GM04504 (cell line): ENCODE measurements around the gene HIC1.

Experiments used
- DNase-seq: peaks from one replicate; pipeline ENCODE4 v3.0.0-alpha.2; 2012; ENCODE audit warnings: low read depth

Gene HIC1

GRCh38 chr17:2082003-2082781 is 27.3 kb downstream of the HIC1 start:
- DNase-seq: no peak

- no peak for DNase-seq
Measured at GRCh38 chr17:2083613-2084035, 28.7 kb downstream of the HIC1 start.

- peak; percentile 85 for DNase-seq
Measured at GRCh38 chr17:2084036-2084765, 29.3 kb downstream of the HIC1 start.

- peak; percentile 84 for DNase-seq
Measured at GRCh38 chr17:2084766-2085647, 30.1 kb downstream of the HIC1 start.

GRCh38 chr17:2085648-2085949 is 30.7 kb downstream of the HIC1 start:
- no peak for DNase-seq

GRCh38 chr17:2086306-2086705 is 31.4 kb downstream of the HIC1 start:
- DNase-seq: no peak

GRCh38 chr17:2087597-2088211 is 32.8 kb downstream of the HIC1 start:
- no peak for DNase-seq

- no peak for DNase-seq
Measured at GRCh38 chr17:2089021-2089422, 34.1 kb downstream of the HIC1 start.

- no peak for DNase-seq
Measured at GRCh38 chr17:2090210-2090641, 35.3 kb downstream of the HIC1 start.

GRCh38 chr17:2090804-2091534 is 36.1 kb downstream of the HIC1 start:
- peak; percentile 91 for DNase-seq

GRCh38 chr17:2092253-2092652 is 37.4 kb downstream of the HIC1 start:
- no peak for DNase-seq

GRCh38 chr17:2093349-2093748 is 38.4 kb downstream of the HIC1 start:
- no peak for DNase-seq

GRCh38 chr17:2094891-2095535 is 40.1 kb downstream of the HIC1 start:
- DNase-seq: no peak

GRCh38 chr17:2095536-2095910 is 40.6 kb downstream of the HIC1 start:
- DNase-seq: no peak

- no peak for DNase-seq
Measured at GRCh38 chr17:2101448-2102257, 46.8 kb downstream of the HIC1 start.

GRCh38 chr17:2102931-2103809 is 48.3 kb downstream of the HIC1 start:
- DNase-seq: peak; percentile 64

- no peak for DNase-seq
Measured at GRCh38 chr17:2105663-2106062, 50.8 kb downstream of the HIC1 start.

GRCh38 chr17:2106308-2106955 is 51.5 kb downstream of the HIC1 start:
- DNase-seq: no peak

GRCh38 chr17:2107050-2107449 is 52.1 kb downstream of the HIC1 start:
- no peak for DNase-seq
